GM11168 (cell line): ENCODE measurements around the gene DCAF4.

Experiments
- in situ Hi-C: fragments of 300-500 bp; cut with MboI; formaldehyde crosslinking; loops from one replicate; pipeline ENCODE4 v1.12.0; 2022; ENCODE audit warnings: low sequenced_read_pairs; ENCODE audit not compliant: unreplicated experiment

DCAF4 gene

DNA sequence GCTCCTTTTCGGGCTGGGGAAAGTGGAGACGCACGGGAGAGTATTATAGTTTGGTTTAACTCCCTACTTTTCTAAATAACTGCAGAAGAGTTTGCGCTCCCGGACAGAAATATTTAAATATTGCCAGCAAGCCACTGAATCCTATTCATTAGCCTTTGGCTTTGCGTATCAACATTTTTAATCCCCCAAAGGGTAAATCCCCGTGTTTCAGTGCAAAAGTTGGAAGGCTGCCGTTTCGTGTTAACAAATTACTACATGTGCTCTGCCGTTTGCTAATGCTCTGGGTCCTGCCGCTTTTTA lies 32.0 kb upstream of the DCAF4 start:
- in situ Hi-C loops: no loop called here

DNA sequence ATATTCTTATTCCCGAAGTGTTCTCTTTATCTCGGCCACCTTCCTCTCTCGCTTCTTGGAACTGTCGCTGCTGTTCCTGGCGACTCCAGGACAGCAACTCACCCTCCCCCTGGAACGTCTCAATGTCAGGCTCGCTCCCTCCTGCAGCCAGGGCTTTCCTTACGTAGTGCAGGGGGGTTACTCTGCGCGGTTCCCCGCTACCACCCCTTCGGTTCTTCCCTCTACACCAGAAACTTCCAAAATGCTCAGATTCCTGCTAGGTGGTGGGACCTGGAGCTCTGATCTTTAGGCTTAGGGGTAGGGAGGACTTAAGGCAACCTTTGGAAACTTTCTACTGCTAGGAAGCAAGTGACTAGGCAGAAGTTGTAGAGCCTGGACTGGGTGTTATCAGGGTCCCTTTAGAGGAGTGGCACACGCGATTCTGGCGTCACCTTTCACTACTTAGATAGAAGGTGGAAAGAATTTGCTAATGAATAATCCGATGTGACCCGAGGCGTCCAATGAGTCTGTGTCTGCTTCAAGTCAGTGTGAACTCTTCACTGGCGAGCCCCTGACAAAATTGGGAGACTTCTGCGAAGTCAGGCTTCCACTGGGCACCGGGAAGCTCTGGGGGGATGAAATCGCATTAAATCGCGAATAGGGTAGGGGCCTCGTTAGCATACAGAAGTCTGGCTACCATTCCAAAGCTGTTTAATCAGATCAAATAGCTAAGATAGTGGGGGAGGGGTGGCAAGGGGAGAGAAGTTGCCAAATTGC lies 31.5 kb upstream of the DCAF4 start:
- in situ Hi-C loops: loop anchor here (5.0 kb wide), 1 partner anchor 378 kb away; no protein-coding TSS in a partner anchor

GRCh38 chr14:72898448-72898847 lies 27.8 kb upstream of the DCAF4 start:
- in situ Hi-C loops: loop anchor here (5.0 kb wide), 1 partner anchor 381 kb away; no protein-coding TSS in a partner anchor

DNA sequence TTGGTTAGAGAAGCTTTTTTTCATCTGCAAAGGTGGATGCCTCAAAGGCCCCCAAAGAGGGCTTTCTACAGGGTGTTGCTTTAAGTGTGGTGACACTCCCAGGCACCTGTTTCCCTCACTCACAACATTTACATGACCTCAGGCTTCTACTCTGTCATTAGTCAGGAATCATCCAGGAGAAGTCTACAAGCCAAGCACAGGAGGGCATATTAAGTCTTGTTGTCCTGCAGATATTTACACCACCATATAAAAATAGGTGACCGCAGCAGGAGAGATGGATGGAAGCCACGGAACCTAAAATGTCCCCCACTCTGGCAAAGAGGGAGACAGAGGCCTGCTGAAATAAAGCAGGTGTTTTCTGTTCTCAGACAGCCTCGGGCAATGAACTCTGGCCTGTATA lies 24.9 kb upstream of the DCAF4 start:
- in situ Hi-C loops: no loop called here

- in situ Hi-C loops: no loop called here
These were observed 23.3 kb upstream of the DCAF4 start for GRCh38 chr14:72902801-72903530.

DNA sequence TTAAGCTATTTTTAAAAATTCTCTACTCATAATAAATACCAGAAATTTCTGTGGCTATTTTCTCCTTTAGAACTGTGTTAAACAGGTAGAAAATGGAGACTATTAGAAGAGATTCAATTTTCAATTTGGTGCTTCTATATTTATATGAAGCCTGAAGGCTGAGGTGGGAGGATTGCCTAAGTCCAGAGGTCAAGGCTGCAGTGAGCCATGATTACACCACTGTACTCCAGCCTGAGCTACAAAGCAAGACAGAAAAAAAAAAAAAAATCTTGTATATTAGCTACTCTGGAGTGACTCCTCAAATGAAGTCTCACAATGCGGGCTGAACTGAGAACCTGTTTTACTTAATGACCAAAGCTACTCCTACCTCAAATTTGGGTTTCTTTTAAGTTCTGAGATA lies 22.5 kb upstream of the DCAF4 start:
- in situ Hi-C loops: no loop called here

DNA sequence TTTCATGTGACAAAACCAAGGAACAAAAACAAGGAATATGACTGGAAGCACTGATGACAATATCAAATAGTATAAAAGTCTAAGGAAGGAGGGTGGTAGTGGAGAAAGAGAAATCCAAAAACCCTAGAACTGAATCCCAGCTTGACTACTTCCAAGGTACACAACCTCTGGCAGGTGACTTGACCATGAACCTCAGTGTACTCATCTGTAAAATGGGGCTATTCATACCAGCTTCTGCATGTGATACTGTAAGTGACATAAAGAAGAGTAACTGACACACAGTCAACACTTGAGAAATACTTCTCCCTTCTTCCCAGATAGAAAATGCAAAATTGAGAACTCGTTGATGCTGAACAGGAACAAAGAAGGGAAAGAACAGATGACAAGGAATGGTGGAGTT lies 22.0 kb upstream of the DCAF4 start:
- in situ Hi-C loops: no loop called here

DNA sequence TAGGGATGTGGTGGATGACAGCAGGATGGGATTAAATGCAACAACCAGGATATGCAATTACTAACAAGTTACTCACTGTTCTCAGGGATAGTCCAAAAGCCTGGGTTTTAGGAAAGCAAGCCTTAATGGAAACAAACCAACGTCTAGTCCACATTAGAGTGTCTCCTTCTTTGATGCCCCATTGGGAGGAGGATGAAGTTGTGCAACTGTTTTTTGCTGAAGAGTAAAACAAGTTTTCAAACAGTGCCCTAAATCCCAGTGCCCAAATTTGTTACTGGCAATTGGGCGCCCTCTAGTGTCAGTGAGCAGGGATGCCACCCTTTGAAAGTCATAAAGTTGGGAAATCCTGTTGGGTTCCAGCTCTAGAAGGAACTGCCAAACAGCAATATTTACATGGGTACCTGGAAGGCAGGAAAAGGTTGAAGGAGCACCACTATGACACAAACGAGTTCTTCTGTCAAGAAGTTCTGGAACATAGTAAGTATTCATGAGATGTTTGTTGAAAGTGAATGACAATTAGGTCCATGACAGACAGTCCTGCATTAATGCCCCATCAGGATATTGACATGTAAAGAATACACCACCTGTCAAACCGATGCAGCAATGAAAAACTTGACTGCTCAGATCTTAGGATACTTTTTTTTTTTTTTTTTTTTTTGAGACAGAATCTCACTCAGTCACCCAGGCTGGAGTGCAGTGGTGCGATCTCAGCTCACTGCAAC lies 21.3 kb upstream of the DCAF4 start:
- in situ Hi-C loops: no loop called here

- in situ Hi-C loops: no loop called here
These were observed 19.9 kb upstream of the DCAF4 start for GRCh38 chr14:72906316-72906715.

DNA sequence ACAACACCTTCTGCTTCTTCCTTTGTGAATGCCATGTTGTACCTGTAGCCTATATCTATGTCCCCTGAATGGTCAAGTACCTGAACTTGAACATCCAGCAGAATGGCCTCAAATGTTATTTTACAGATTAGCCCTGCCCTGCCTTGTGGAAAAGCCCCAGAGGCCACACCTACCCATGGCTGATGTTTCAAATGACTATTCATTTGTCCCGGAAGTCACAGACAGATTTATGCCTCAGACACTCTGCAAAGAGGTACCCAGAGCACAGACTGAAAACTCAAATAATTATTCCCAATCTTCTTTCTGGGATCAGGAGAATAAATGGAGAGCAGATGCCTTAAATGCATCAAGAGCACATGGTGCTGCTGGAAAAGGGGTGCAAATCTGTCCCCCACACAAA lies 19.4 kb upstream of the DCAF4 start:
- in situ Hi-C loops: no loop called here

DNA sequence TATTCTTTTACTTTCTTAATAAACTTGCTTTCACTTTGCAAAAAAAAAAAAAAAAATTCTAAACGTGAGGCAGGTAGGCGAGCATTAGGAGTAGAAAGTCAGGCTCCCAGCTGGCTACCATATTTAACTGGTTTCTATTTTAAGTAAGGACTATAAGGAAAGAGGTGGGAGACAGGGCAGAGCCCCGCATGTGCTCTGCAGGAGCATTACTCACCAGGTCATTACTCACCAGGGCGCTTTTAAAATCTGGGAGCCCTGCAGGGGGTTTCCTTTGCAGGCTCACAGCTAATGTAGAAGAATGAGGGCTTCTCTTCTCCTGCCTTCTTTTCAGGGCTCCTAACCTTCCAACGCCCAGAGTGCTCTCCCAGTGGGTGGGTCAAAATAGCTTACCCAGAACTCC lies 18.4 kb upstream of the DCAF4 start:
- in situ Hi-C loops: no loop called here

GRCh38 chr14:72909163-72909562 lies 17.1 kb upstream of the DCAF4 start:
- in situ Hi-C loops: no loop called here

DNA sequence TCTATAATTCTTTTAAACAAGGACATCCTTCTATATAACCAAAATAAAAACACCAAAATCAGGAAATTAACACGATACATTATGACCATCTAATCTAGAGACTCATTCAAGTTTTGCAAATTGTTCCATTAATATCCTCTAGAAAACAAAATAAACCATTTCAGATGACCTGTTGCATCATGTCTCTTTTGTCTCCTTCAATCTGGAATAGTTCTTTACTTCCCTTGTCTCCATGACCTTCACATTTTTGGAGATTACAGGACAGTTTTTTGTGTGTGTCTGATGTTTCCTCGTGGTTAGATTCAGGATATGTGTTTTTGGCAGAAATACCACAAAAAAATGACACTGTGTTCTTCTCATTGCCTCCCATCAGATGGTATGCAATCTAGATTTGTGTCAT lies 12.5 kb upstream of the DCAF4 start:
- in situ Hi-C loops: no loop called here

- in situ Hi-C loops: no loop called here
These were observed 10.1 kb upstream of the DCAF4 start for GRCh38 chr14:72916174-72916573.

DNA sequence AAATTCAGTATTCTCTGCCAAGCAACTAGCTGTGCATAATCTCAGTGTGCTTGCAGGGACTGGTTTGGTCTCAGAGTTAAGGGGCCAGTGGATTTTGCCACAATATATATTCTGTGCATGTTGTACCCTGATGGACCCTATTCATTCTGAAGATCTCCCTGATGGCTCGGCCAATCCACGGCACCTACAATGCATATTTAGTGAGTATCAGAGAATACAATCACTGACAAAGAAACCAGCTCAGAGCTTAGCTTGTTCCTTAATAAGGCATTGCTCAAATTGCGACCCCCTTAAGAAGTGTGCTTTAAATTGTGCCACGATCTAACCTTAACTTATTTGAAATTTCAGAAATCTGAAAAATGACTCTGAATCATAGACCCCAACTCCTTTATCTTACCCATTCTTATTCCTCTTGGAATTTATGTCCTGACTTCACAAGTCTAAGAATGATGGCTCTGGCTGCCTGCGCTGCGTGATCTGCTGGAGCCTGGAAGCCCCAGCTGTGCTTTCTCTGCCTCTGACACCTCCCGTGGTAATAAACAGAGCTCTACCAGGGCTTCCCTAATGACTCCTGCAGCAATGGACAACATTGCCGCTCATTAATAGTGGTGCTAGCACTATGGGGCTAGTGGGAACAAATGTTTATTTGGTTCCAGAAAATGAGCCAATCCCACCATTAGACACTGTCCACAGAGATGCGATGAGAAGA lies 9.0 kb upstream of the DCAF4 start:
- in situ Hi-C loops: no loop called here

DNA sequence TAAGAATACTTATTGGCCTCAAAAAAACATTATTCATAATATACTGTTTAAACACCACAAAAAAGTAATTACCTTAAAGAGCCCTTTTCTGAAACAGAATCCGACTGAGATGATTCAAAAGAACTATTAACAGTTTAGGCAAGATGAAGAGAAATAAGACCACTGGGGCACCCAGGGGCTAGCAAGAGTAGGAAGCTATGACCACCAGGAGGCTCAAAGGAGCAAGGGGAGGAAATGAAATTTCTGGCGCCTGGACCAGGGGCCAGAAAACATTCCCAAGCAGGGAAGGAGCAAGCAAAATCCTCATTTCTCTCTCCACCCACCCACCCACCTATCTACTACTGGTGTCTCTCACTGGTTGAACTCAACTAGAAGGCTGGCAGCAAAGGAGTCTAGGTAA lies 6.3 kb upstream of the DCAF4 start:
- in situ Hi-C loops: no loop called here

DNA sequence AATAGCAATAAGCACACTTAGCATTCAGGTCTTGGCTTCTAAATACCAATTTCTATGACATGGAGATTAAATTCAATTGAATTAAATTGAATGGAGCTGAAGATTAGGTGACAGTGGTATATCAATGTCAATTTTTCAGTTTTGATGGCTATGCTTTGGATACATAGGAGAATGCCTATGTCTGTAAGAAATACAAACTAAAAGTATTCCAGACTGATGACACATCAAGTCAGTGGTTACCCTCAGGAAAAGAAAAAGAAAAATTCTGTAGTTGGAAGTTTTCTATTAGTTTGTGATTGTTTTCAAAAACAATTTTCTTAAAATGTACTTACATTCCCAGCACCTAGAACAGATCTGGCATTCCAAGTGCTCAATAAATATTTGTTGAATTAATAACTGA lies 4.9 kb upstream of the DCAF4 start:
- in situ Hi-C loops: no loop called here

- in situ Hi-C loops: no loop called here
These were observed 1.9 kb upstream of the DCAF4 start for GRCh38 chr14:72924337-72924736.

DNA sequence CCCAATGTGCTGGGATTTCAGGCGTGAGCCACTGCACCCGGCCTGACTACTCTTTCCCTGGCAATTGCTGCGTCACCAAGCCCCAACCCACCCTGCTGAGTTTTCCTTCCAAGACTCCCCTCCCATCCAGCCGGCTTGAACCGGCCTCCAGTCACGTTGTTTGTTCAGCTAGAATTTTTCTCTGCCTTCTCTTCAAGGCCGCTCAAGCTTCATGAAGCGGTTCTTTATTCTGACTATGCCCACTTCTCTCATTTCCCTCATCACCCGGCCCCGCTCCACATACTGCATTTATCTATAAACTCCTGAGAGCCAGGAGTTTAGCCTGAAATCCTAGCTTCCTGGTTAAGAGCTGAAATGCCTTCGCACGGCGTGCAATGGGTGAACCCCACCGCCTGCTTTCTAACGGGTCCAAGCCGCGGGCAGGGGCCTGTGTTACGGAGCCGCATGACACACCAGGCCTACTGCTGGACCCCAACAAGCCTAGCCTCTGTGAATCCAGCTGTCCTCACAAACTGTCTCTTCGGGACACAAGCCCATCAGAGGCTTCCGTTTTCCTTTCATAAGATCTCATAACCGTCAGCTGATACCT lies 999 bp upstream of the DCAF4 start:
- in situ Hi-C loops: no loop called here

DNA sequence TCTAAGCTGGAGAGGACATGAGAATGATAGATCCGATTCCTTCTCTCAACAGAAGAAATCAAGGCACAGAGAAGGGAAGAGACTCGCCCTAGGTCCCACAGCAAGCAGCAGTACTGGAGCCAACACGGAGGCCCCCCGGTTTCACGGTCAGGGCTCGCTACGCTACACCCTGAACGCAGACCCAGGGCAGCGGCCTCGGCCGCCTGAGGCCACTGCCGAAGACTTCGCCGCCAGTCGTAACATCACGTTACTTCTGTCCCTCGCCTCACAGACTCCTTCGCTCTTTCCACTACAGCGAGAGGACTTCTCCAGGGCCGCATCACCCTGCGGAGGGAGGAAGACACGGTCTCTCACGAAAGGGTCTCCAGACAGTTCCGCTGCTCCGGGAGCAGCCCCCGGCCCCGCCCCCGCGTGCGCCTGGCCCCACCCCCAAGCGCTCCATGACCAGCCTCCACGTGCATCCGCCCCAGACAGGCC lies 411 bp upstream of the DCAF4 start:
- in situ Hi-C loops: no loop called here
